HG03558 (cell line): ENCODE results near the gene CD6.

Source experiments
- ATAC-seq: cut with Tn5 transposase; IDR thresholded peaks from one replicate; pipeline ENCODE4 v1.9.1; 2021; ENCODE audit warnings: moderate number of reproducible peaks; ENCODE audit not compliant: unreplicated experiment; ENCODE audit errors: extremely low read depth

CD6 gene

GRCh38 chr11:61007383-61007955 is 36.0 kb downstream of the CD6 start:
- no peak for ATAC-seq

- ATAC-seq, result no peak
Measured at GRCh38 chr11:61007956-61008896, 36.7 kb downstream of the CD6 start.

- no peak for ATAC-seq
Measured at GRCh38 chr11:61008971-61009370, 37.5 kb downstream of the CD6 start.

GRCh38 chr11:61009392-61010275 is 38.2 kb downstream of the CD6 start:
- ATAC-seq, result no peak

GRCh38 chr11:61010466-61011228 is 39.2 kb downstream of the CD6 start:
- ATAC-seq, result no peak

GRCh38 chr11:61011229-61011870 is 39.9 kb downstream of the CD6 start:
- ATAC-seq, result no peak

GRCh38 chr11:61011950-61012736 is 40.7 kb downstream of the CD6 start:
- no peak for ATAC-seq

- no peak for ATAC-seq
Measured at GRCh38 chr11:61012737-61013215, 41.3 kb downstream of the CD6 start.

- no peak for ATAC-seq
Measured at GRCh38 chr11:61018059-61018458, 46.6 kb downstream of the CD6 start.

GRCh38 chr11:61019037-61019831 is 47.8 kb downstream of the CD6 start:
- ATAC-seq, result no peak

- ATAC-seq, result no peak
Measured at GRCh38 chr11:61019832-61020405, 48.4 kb downstream of the CD6 start.

- no peak for ATAC-seq
Measured at GRCh38 chr11:61020551-61021235, 49.2 kb downstream of the CD6 start.

- no peak for ATAC-seq
Measured at GRCh38 chr11:61021661-61022212, 50.3 kb downstream of the CD6 start.

GRCh38 chr11:61022311-61023085 is 51.0 kb downstream of the CD6 start:
- no peak for ATAC-seq

GRCh38 chr11:61023086-61023965 is 51.8 kb downstream of the CD6 start:
- ATAC-seq, result no peak
